Amniotic stem cell (primary cell): Measurements from ENCODE around the gene SPATA6L.
A peak's percentile ranks its signal among the peaks of the same experiment; 100 is the strongest.
"Not testable (repeated sequence)": the region's sequence is repeated elsewhere in the genome, so short reads cannot be mapped to it uniquely, and the experiment has no call there.

Experiments
- DNase-seq: peaks from one replicate; lab custom pipeline; 2025; lab: John Stamatoyannopoulos, UW

The SPATA6L gene

GRCh38 chr9:4630836-4631235 is 35.4 kb downstream of the SPATA6L start:
- DNase-seq = no peak

GRCh38 chr9:4622016-4622415 is 44.3 kb downstream of the SPATA6L start:
- DNase-seq = no peak

GRCh38 chr9:4620881-4621555 is 45.3 kb downstream of the SPATA6L start:
- no peak for DNase-seq

- DNase-seq = no peak
Observed at GRCh38 chr9:4620057-4620765, 46.1 kb downstream of the SPATA6L start.

GRCh38 chr9:4618700-4619099 is 47.6 kb downstream of the SPATA6L start:
- DNase-seq = no peak

- no peak for DNase-seq
Observed at GRCh38 chr9:4617752-4618151, 48.5 kb downstream of the SPATA6L start.

GRCh38 chr9:4615778-4616177 is 50.5 kb downstream of the SPATA6L start:
- no peak for DNase-seq

- DNase-seq = peak; percentile 18
Observed at GRCh38 chr9:4615251-4615650, 51.0 kb downstream of the SPATA6L start.

GRCh38 chr9:4614627-4615026 is 51.7 kb downstream of the SPATA6L start:
- DNase-seq = no peak

GRCh38 chr9:4606033-4606432 is 60.2 kb downstream of the SPATA6L start:
- DNase-seq = not testable (repeated sequence)

- peak; percentile 29 for DNase-seq
Observed at GRCh38 chr9:4604678-4605095, 61.6 kb downstream of the SPATA6L start.

- DNase-seq = no peak
Observed at GRCh38 chr9:4603830-4604229, 62.5 kb downstream of the SPATA6L start.

- DNase-seq = no peak
Observed at GRCh38 chr9:4600368-4600767, 65.9 kb downstream of the SPATA6L start.

GRCh38 chr9:4596165-4596922 is 69.9 kb downstream of the SPATA6L start:
- no peak for DNase-seq

GRCh38 chr9:4594994-4595393 is 71.3 kb downstream of the SPATA6L start:
- no peak for DNase-seq

- DNase-seq = no peak
Observed at GRCh38 chr9:4594545-4594944, 71.7 kb downstream of the SPATA6L start.

GRCh38 chr9:4592886-4593285 is 73.4 kb downstream of the SPATA6L start:
- DNase-seq = no peak

GRCh38 chr9:4592295-4592694 is 74.0 kb downstream of the SPATA6L start:
- DNase-seq = no peak

GRCh38 chr9:4591123-4591500 is 75.2 kb downstream of the SPATA6L start:
- DNase-seq = no peak

- peak; percentile 5 for DNase-seq
Observed at GRCh38 chr9:4590430-4591122, 75.7 kb downstream of the SPATA6L start.

GRCh38 chr9:4588721-4589120 is 77.6 kb downstream of the SPATA6L start:
- no peak for DNase-seq

GRCh38 chr9:4585135-4585534 is 81.1 kb downstream of the SPATA6L start:
- no peak for DNase-seq
